Testis (tissue), 2 donors: ENCODE measurements around the gene FUNDC2.

Experiments
- CTCF ChIP-seq, 3 experiments: fragments of 450-650 bp in 2 of 3; fragments of 200-600 bp in 1 of 3; sonication (generic) in 1 of 3; IDR thresholded peaks; one replicate each; pipeline ENCODE4 v1.5.1; 2016 to 2019; ENCODE audit warnings: antibody characterized with exemption in 3 of 3, mild to moderate bottlenecking in 2 of 3, moderate library complexity in 1 of 3
- POLR2A ChIP-seq: fragments of 450-650 bp; IDR thresholded peaks from one replicate; pipeline ENCODE4 v1.6.1; 2017; ENCODE audit warnings: antibody characterized with exemption, mild to moderate bottlenecking, moderate library complexity

DNA sequence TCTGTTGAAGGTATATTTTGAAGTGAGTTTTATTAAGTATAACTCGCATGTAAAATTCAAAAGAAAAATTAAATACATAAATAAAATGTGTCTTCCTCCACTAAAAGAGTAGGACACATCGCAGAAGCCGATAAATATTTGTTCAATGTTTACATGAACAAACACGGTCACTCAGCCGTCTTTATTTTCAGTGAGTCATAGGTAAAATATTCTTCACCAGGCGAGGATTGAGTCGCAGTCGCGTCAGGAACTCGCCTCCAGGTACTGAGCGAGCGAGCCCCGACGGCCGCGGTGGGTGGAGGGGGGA, 271 bp upstream of the FUNDC2 start:
- TF ChIP-seq CTCF (IDR thresholded peaks at IDR 0.05) (no peak), POLR2A (no peak)
